Measurements from ENCODE around the gene ERGIC1. TPM values are rescaled to one million over a fixed set of nuclear protein-coding genes. Genes with fewer than 3 reads are reported as not detected.

The ERGIC1 gene
- total and polyA plus RNA-seq, 2 of the 8 experiments (the other 6 are each of a cell fraction or from before 2014, with no cell fraction given) = 95.3 to 106 TPM

DNA sequence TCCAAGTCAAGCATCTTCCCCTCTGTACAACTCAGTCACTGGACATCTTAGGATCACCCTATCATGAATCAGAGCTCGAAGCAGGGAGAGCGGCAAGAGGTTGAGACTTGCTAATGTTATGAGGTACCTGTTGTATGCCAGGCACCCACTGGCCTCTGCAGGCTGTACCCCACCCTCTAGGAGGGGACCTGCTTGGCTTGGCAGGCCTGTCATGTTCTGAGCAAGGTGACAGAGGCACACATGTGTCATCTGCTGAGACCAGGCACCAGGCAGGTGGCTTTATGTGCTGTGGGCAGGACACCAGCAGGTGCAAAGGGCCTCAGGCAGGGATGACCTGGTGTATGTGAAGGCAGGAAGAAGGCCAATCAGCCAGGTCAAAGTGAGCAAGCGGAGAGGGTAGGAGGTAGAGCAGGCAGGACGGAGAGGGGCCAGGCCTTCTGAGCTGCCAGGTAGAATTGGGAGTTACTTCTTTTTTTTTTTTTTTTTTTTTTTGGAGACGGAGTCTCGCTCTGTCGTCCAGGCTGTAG, 64.9 kb downstream of the ERGIC1 start:
- Histone ChIP-seq H3K18ac (ENCODE audit: extremely low read depth, low read length) (no peak overlapping the region), H3K27me3 (replicated peaks in 1 of 4; ENCODE audit: control insufficient read depth in 3 of 4, extremely low read depth in 1 of 4, insufficient read depth in 3 of 4, low read length in 3 of 4) (no peaks in the 10 kb centered on the region), H3K4me2 (ENCODE audit: insufficient read depth in 1 of 2, low read depth in 2 of 2, low read length in 2 of 2) (no peak overlapping the region), H3K23me2 (ENCODE audit: low read depth, low read length) (no peaks in the 10 kb centered on the region), H4K91ac (replicated peaks; ENCODE audit: insufficient read length, low read length) (no peak overlapping the region), H3K4me3 (ENCODE audit: extremely low read depth in 1 of 4, insufficient read depth in 2 of 4, low read depth in 3 of 4, low read length in 4 of 4) (no peak overlapping the region), H2BK5ac (ENCODE audit: low read depth, low read length) (no peak overlapping the region), H2BK120ac (replicated peaks; ENCODE audit: low read depth, low read length) (no peak overlapping the region), H3K36me3 (ENCODE audit: control insufficient read depth in 2 of 4, insufficient read depth in 4 of 4, low read length in 3 of 4) (peaks cover 0 to 21% (median 7%) of the 10 kb centered on the region in 4 experiments; a peak in 5 of 8 replicates), H2AK5ac (ENCODE audit: low read depth, low read length) (no peak overlapping the region), H4K8ac (ENCODE audit: extremely low read depth, insufficient read depth, low read length) (no peak overlapping the region), H3K4me1 (replicated peaks in 1 of 4; ENCODE audit: control insufficient read depth in 3 of 4, insufficient read depth in 4 of 4, low read length in 3 of 4) (no peaks in the 10 kb centered on the region; a peak in 1 of 7 replicates), H3K9ac (replicated peaks in 1 of 4; ENCODE audit: extremely low read depth in 1 of 4, low read depth in 3 of 4, low read length in 3 of 4) (no peak overlapping the region), H3K27ac (ENCODE audit: low read depth, low read length) (no peak overlapping the region), H2BK12ac (ENCODE audit: low read depth, low read length) (no peak overlapping the region), H3K56ac (replicated peaks; ENCODE audit: insufficient read length, low read depth, low read length) (no peak overlapping the region), H3K23ac (ENCODE audit: insufficient read length) (no peak overlapping the region), H2BK20ac (ENCODE audit: low read length) (no peak overlapping the region), H3K9me3 (ENCODE audit: insufficient read depth in 2 of 2, low read depth in 1 of 2, low read length in 1 of 2) (no peaks in the 10 kb centered on the region), H3K79me2 (ENCODE audit: control insufficient read depth in 1 of 2, insufficient read depth in 2 of 2, low read length in 2 of 2) (no peaks in the 10 kb centered on the region), H2BK15ac (ENCODE audit: low read length) (no peak overlapping the region), H2AFZ (ENCODE audit: low read length) (no peak overlapping the region), H3K14ac (ENCODE audit: insufficient read length) (no peak overlapping the region), H3K4ac (replicated peaks; ENCODE audit: insufficient read length, low read depth, low read length) (no peak overlapping the region), H4K5ac (ENCODE audit: insufficient read length, low read depth, low read length) (no peak overlapping the region), H3K79me1 (ENCODE audit: low read depth, low read length) (no peaks in the 10 kb centered on the region), H4K20me1 (replicated peaks in 1 of 2; ENCODE audit: control insufficient read depth in 1 of 2, insufficient read depth in 2 of 2, low read length in 2 of 2) (peaks cover 3 to 11% of the 10 kb centered on the region in 2 experiments)
- no peak for DNase-seq (ENCODE audit: low read depth in 1 of 2, low spot score in 2 of 2)
- ChIA-PET CTCF (ENCODE audit: partially characterized antibody) (interaction anchor here (0.7 to 2.1 kb wide), 7 partner anchors 11 to 192 kb away, joined by 3 to 8 read pairs (median 4); no protein-coding TSS in a partner anchor), POLR2A (ENCODE audit: partially characterized antibody) (interaction anchor here (1.2 kb wide), 1 partner anchor 128 kb away, joined by 5 read pairs; the partner anchor contains the start of gene DUSP1)
- no peak for FAIRE-seq
- WGBS, 2 experiments (ENCODE audit: extremely low coverage in 1 of 2, insufficient coverage in 1 of 2, insufficient read length in 1 of 2, insufficient replicate concordance in 2 of 2, low coverage in 1 of 2, low lambda C conversion rate in 2 of 2, missing lambda C conversion rate in 1 of 2) = 71% methylated on average over 4 of the region's 7 CpGs; no CpG with 5 or more reads in 1 of the 2 experiments
- TF ChIP-seq, protein P1, sequence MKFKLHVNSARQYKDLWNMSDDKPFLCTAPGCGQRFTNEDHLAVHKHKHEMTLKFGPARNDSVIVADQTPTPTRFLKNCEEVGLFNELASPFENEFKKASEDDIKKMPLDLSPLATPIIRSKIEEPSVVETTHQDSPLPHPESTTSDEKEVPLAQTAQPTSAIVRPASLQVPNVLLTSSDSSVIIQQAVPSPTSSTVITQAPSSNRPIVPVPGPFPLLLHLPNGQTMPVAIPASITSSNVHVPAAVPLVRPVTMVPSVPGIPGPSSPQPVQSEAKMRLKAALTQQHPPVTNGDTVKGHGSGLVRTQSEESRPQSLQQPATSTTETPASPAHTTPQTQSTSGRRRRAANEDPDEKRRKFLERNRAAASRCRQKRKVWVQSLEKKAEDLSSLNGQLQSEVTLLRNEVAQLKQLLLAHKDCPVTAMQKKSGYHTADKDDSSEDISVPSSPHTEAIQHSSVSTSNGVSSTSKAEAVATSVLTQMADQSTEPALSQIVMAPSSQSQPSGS (IDR thresholded peaks at IDR 0.05; ENCODE audit: low read length) = no peak
- TF ChIP-seq SP4 (IDR thresholded peaks at IDR 0.05; ENCODE audit: low read length) (no peak), CHD1 (IDR thresholded peaks at IDR 0.05; ENCODE audit: low read depth, low read length) (no peak), SUZ12 (IDR thresholded peaks at IDR 0.05; ENCODE audit: low read length) (no peak), KDM1A (IDR thresholded peaks at IDR 0.05; ENCODE audit: borderline replicate concordance, low read length) (no peak), TAF7 (optimal IDR thresholded peaks at IDR 0.05; ENCODE audit: borderline replicate concordance, low read depth, low read length) (no peak), RNF2 (IDR thresholded peaks at IDR 0.05; ENCODE audit: borderline replicate concordance, low read depth, low read length, missing control alignments, poor library complexity, severe bottlenecking) (no peak), SP2 (IDR thresholded peaks at IDR 0.05; ENCODE audit: low read length) (no peak), BRCA1 (IDR thresholded peaks at IDR 0.05; ENCODE audit: low read depth, low read length) (no peak), CTBP2 (IDR thresholded peaks at IDR 0.05; ENCODE audit: borderline replicate concordance, insufficient read depth, insufficient read length, low read length) (no peak)
- TF ChIP-seq, protein P2, sequence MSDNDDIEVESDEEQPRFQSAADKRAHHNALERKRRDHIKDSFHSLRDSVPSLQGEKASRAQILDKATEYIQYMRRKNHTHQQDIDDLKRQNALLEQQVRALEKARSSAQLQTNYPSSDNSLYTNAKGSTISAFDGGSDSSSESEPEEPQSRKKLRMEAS (IDR thresholded peaks at IDR 0.05) = no peak
